Astrocyte (in vitro differentiated cells and primary cell): Measurements from ENCODE around the gene FGF2.

ENCODE experiments used
- EZH2 ChIP-seq: IDR thresholded peaks from 2 replicates; pipeline ENCODE4 v1.6.1; 2012; ENCODE audit warnings: mild to moderate bottlenecking, low read length, inconsistent platforms; ENCODE audit not compliant: insufficient read depth
- TF ChIP-seq, protein P1 (sequence below): IDR thresholded peaks from 2 replicates; pipeline ENCODE4 v1.5.1; 2011; ENCODE audit warnings: low read depth, mild to moderate bottlenecking, inconsistent platforms, low read length, moderate library complexity; ENCODE audit not compliant: insufficient read depth

- TF ChIP-seq, protein P1, sequence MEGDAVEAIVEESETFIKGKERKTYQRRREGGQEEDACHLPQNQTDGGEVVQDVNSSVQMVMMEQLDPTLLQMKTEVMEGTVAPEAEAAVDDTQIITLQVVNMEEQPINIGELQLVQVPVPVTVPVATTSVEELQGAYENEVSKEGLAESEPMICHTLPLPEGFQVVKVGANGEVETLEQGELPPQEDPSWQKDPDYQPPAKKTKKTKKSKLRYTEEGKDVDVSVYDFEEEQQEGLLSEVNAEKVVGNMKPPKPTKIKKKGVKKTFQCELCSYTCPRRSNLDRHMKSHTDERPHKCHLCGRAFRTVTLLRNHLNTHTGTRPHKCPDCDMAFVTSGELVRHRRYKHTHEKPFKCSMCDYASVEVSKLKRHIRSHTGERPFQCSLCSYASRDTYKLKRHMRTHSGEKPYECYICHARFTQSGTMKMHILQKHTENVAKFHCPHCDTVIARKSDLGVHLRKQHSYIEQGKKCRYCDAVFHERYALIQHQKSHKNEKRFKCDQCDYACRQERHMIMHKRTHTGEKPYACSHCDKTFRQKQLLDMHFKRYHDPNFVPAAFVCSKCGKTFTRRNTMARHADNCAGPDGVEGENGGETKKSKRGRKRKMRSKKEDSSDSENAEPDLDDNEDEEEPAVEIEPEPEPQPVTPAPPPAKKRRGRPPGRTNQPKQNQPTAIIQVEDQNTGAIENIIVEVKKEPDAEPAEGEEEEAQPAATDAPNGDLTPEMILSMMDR: no peak
- TF ChIP-seq EZH2: no peak
Observed at GRCh38 chr4:122845760-122846159, 19.1 kb downstream of the FGF2 start.
